Dendritic cell treated with granulocyte-macrophage colony-stimulating factor and Interleukin-4, amounts not matched to agents 40 ng/mL and 50 ng/mL, for 4 days (primary cell): ENCODE measurements around the gene FOXJ1.

Experiments
- H3K27ac Mint-ChIP-seq: one replicate; pipeline ENCODE4 v1.8.0; 2022; ENCODE audit warnings: mild to moderate bottlenecking, mixed read lengths
- H3K27me3 Mint-ChIP-seq: one replicate; pipeline ENCODE4 v1.8.0; 2022; ENCODE audit warnings: mild to moderate bottlenecking, mixed read lengths
- H3K36me3 Mint-ChIP-seq: one replicate; pipeline ENCODE4 v1.8.0; 2022; ENCODE audit warnings: low read depth, mixed read lengths
- H3K4me1 Mint-ChIP-seq: one replicate; pipeline ENCODE4 v1.8.0; 2022; ENCODE audit warnings: low read depth, mixed read lengths
- H3K4me3 Mint-ChIP-seq: one replicate; pipeline ENCODE4 v1.8.0; 2022; ENCODE audit warnings: mild to moderate bottlenecking, moderate library complexity, mixed read lengths
- H3K9me3 Mint-ChIP-seq: one replicate; pipeline ENCODE4 v1.8.0; 2022; ENCODE audit warnings: mixed read lengths
- intact Hi-C: fragments of 100-400 bp; cut with micrococcal nuclease; formaldehyde crosslinking; loops from one replicate; pipeline ENCODE4 v1.15.0; 2022

The FOXJ1 gene

DNA sequence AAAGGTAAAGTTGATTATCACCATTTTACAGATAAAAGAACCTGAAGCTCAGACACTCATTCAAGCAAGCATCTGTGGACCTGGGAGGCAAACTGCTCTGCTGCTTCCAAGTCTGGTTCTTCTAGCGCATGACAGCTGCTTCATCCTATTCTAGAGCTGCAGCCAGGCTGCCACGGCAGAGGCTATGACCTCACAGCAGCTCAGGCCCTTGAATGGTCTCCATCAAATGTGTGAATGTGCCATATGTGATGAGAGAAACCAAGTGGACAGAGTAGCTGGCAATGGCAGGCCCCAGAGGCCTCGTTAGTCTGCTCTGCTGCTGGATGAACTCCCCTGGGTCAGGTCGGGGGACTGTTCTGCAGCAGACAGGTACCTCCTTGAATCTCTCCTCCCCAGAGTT lies 30.7 kb upstream of the FOXJ1 start:
- intact Hi-C loops: no loop called here
- Mint-ChIP-seq H3K36me3 (no peaks in the 10 kb centered on the region), H3K4me1 (peaks cover 11% of the 10 kb centered on the region), H3K27ac (no peak overlapping the region), H3K9me3 (no peaks in the 10 kb centered on the region), H3K4me3 (no peak overlapping the region), H3K27me3 (peaks cover 5% of the 10 kb centered on the region)

DNA sequence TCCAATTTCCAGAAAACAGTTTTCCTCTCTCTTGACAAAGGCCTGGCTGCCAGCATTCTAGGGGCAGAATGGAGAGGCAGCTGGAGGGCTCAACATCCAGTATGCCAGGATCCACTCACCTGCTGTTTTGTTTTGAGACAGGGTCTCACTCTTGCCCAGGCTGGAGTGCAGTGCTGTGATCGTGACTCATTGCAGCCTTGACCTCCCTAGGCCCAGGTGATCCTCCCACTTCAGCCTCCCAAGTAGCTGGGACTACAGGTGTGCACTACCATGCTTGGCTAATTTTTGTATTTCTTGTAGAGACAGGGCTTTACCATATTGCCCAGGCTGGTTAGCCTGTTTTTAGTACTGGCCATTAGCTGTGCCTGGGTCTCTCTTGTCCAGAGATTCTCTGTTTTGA lies 29.1 kb upstream of the FOXJ1 start:
- Mint-ChIP-seq H3K27ac (no peak overlapping the region), H3K36me3 (no peaks in the 10 kb centered on the region), H3K27me3 (peaks cover 5% of the 10 kb centered on the region), H3K4me3 (no peak overlapping the region), H3K9me3 (no peaks in the 10 kb centered on the region), H3K4me1 (peaks cover 11% of the 10 kb centered on the region)
- intact Hi-C loops: no loop called here

DNA sequence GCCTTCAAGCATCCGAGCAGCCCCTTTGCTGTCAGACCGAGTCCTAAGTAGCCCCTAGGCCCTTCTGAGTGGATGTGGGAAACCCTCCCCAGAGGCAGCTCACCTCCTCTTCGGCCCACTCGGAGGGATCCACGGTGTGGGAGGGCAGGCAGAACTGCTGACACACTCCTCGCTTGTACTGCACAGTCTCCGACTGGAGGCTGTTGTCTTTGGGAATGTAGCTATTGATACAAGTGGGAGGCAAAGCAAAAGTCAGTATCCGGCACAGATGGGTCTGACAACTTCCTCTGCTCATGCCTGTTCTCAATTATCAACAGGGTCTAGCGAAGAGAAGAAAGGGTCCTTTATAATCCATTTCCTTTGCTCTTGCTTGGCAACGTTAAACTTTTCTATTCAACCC lies 25.9 kb upstream of the FOXJ1 start:
- Mint-ChIP-seq H3K9me3 (no peaks in the 10 kb centered on the region), H3K4me3 (no peak overlapping the region), H3K27ac (no peak overlapping the region), H3K27me3 (peaks cover 5% of the 10 kb centered on the region), H3K4me1 (peaks cover 11% of the 10 kb centered on the region), H3K36me3 (no peaks in the 10 kb centered on the region)
- intact Hi-C loops: no loop called here

DNA sequence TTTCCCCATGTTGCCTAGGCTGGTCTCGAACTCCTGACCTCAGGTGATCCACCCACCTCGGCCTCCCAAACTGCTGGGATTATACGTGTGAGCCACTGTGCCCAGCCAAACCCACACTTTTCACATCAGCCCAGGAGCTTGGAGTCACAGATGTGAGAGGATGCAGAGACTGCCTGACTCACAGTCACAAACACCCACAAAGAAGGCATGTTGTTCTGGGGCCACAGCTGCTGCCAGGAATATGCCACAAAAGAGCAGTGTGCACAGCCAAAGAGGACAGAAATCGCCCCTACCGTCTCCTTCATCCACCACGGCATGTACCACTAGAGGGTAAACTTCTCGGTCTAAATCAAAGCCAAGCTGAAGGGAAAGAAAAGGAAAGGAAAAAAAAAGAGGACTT lies 25.1 kb upstream of the FOXJ1 start:
- H3K4me3 Mint-ChIP-seq: no peak overlapping the region
- H3K36me3 Mint-ChIP-seq: no peaks in the 10 kb centered on the region
- H3K27ac Mint-ChIP-seq: no peak overlapping the region
- H3K27me3 Mint-ChIP-seq: peaks cover 5% of the 10 kb centered on the region
- no peaks in the 10 kb centered on the region for H3K9me3 Mint-ChIP-seq
- peaks cover 11% of the 10 kb centered on the region for H3K4me1 Mint-ChIP-seq
- intact Hi-C loops: no loop called here

DNA sequence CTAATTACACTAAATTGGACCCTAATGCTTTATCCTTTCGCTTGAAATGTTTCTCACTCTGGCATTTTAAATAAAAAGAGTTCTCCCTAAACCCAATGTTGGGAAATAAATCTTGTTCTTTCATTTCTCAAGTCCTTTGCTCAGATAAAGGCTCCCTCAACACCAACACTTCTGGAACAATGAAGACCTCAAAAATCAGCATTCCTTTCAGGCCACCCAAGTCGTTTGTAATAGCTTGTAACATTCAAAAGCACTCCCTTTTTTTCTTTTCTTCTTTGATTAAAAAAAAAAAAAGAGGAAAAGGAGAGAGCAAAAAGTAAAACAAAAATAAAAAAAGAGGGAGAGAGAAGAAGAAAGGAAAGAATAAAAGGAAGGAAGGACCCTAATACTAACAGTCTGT lies 23.3 kb upstream of the FOXJ1 start:
- Mint-ChIP-seq H3K36me3 (no peaks in the 10 kb centered on the region), H3K9me3 (no peaks in the 10 kb centered on the region), H3K27me3 (peaks cover 5% of the 10 kb centered on the region), H3K27ac (no peak overlapping the region), H3K4me1 (peaks cover 11% of the 10 kb centered on the region), H3K4me3 (no peak overlapping the region)
- intact Hi-C loops: no loop called here

DNA sequence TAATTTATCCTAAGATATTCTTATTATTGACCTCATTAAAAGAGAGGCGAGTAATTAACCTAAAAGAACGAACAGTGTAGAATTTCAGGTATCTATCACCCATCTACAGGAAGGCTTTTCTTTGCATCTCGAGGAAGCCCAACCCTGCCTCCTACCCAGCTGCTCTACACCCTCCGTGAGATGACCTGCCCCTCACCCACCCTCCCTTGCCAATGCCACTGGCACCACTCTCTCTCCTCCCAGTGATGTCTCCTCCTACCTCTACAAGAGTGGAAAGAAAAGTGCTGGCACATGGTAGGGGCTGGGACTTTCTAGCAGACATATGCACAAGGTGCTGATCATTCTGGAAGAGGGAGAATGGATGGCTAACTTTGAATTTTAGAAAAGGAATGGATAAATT lies 22.9 kb upstream of the FOXJ1 start:
- H3K4me1 Mint-ChIP-seq: peaks cover 8% of the 10 kb centered on the region
- no peaks in the 10 kb centered on the region for H3K36me3 Mint-ChIP-seq
- intact Hi-C loops: no loop called here
- no peak overlapping the region for H3K4me3 Mint-ChIP-seq
- H3K9me3 Mint-ChIP-seq: no peaks in the 10 kb centered on the region
- H3K27ac Mint-ChIP-seq: no peak overlapping the region
- peaks cover 5% of the 10 kb centered on the region for H3K27me3 Mint-ChIP-seq

DNA sequence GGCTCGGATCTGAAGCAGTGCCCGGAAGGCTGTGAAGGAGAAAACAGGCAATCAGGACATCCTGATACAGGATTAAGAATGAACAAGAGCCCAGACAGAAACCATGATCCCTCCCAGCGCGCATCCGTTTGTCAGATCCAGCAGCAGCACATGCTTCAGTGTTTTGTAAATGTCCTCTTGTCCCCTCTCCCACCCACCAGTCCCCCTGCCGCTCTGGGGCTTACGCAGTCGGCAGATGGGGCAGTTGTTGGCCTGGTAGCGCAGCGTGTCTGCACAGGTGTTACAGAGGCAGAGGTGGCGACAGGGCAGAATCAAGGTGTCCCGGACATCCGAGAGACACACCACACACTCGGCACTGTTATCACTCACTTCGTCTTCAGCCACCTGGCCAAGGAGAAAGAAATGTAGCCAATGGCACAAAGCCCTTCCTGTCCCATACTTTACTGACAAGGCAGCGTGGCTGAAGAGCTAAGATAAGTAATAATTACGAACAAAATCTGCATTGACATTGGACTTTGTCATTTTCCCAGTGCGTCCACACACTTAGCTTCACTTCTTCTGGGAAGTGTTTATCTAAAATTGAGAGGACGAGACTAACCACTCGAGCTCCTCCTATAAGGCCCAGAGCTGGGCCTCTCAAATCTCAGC lies 20.7 kb upstream of the FOXJ1 start:
- Mint-ChIP-seq H3K4me3 (no peak overlapping the region), H3K4me1 (no peaks in the 10 kb centered on the region), H3K27ac (no peak overlapping the region), H3K36me3 (no peaks in the 10 kb centered on the region), H3K9me3 (no peaks in the 10 kb centered on the region), H3K27me3 (peaks cover 9% of the 10 kb centered on the region)
- intact Hi-C loops: no loop called here

DNA sequence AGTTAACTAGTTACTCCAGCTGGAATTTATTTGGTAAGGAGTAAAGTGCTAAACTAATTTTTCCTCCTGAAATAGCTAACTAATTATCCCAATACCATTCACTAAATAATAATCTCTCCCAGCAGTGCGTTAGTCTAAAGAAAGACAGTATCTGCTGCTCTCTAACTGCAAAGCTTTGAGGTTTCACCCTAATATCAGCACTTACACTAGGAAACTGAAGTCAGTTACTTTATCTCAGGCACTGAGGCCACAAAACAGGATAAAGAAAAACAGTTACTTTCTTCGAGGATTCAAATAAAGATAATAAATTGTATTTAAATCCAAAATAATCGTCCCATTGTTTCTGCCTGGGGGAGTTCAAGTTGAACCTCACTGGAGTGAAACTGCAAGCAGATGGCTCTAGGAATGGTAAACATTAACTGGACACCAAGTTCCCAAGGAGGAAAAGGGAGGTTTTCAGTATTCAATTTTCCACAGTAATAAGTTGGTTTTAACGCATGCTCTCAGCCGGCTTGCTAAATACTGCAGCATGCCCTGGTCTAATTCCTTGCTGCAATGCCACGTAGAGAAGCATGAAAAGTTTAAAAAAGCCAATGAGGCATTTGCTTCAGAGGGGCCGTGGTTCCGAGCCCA lies 20.0 kb upstream of the FOXJ1 start:
- H3K4me3 Mint-ChIP-seq: no peak overlapping the region
- no peaks in the 10 kb centered on the region for H3K9me3 Mint-ChIP-seq
- H3K27ac Mint-ChIP-seq: no peak overlapping the region
- no peaks in the 10 kb centered on the region for H3K4me1 Mint-ChIP-seq
- H3K27me3 Mint-ChIP-seq: peaks cover 11% of the 10 kb centered on the region
- no peaks in the 10 kb centered on the region for H3K36me3 Mint-ChIP-seq
- intact Hi-C loops: no loop called here

DNA sequence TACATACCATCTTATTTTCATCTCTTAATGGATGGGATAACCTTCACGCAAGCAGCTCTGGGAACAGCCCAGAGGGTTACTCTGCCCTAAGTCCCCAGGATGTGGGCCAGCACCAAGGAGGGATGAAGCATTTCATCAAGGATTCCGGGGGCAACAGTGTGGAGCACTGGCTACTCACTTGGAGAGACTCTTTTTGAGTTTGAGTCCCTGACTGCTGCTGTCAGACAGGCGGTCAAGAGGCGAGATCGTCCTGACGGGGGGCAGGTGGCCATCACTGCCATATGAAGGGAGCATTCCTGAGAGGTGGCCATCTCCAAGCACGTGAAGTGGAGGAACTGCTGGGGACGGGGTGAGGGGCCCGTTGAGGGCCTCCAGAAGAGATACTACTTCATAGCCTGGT lies 18.1 kb upstream of the FOXJ1 start:
- H3K27ac Mint-ChIP-seq: no peak overlapping the region

DNA sequence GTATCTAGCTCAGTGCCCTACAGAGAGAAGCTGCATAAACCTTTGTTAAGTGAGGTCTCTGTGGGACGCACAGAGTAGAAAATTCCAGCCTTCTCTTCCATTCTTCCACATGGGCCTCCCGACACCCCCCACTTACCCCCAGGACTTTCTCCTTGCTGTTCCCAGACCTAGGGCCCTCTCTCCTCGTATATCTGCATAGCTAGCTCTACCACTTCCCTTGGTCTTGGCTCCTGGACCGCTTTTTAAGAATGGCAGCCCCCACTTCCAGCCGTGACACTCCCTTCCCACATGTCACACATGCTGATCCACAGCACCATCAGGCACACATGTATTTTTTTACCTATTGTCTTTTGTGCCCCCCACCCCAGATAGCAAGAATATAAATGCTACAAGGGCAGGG lies 16.7 kb upstream of the FOXJ1 start:
- H3K9me3 Mint-ChIP-seq: no peaks in the 10 kb centered on the region
- intact Hi-C loops: no loop called here
- H3K4me3 Mint-ChIP-seq: no peak overlapping the region
- no peaks in the 10 kb centered on the region for H3K36me3 Mint-ChIP-seq
- H3K4me1 Mint-ChIP-seq: no peaks in the 10 kb centered on the region
- H3K27ac Mint-ChIP-seq: no peak overlapping the region
- H3K27me3 Mint-ChIP-seq: peaks cover 14% of the 10 kb centered on the region

More for the DNA sequence above, 18.1 kb upstream of the FOXJ1 start:
- Mint-ChIP-seq H3K9me3 (no peaks in the 10 kb centered on the region), H3K4me3 (no peak overlapping the region), H3K36me3 (no peaks in the 10 kb centered on the region), H3K27me3 (peaks cover 14% of the 10 kb centered on the region), H3K4me1 (no peaks in the 10 kb centered on the region)
- intact Hi-C loops: no loop called here

DNA sequence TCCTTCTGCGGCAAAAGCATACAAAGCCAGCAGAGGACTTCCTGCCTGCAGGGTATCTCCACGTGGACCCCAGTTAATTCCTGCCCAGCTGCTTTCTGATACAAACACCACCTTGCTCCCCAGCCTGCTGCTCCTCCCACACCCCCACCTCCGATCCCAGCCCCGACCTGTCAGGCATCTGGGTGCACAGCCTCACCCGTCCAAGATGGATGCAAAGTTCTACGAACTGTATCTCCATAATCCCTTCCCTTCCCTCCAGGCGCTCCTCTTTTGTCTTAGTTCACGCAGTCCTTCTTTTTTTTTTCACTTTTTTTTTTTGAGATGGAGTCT lies 15.6 kb upstream of the FOXJ1 start:
- H3K4me1 Mint-ChIP-seq: no peaks in the 10 kb centered on the region
- H3K36me3 Mint-ChIP-seq: no peaks in the 10 kb centered on the region
- H3K27ac Mint-ChIP-seq: no peak overlapping the region
- H3K4me3 Mint-ChIP-seq: no peak overlapping the region
- H3K27me3 Mint-ChIP-seq: peaks cover 14% of the 10 kb centered on the region
- H3K9me3 Mint-ChIP-seq: no peaks in the 10 kb centered on the region
- intact Hi-C loops: no loop called here

DNA sequence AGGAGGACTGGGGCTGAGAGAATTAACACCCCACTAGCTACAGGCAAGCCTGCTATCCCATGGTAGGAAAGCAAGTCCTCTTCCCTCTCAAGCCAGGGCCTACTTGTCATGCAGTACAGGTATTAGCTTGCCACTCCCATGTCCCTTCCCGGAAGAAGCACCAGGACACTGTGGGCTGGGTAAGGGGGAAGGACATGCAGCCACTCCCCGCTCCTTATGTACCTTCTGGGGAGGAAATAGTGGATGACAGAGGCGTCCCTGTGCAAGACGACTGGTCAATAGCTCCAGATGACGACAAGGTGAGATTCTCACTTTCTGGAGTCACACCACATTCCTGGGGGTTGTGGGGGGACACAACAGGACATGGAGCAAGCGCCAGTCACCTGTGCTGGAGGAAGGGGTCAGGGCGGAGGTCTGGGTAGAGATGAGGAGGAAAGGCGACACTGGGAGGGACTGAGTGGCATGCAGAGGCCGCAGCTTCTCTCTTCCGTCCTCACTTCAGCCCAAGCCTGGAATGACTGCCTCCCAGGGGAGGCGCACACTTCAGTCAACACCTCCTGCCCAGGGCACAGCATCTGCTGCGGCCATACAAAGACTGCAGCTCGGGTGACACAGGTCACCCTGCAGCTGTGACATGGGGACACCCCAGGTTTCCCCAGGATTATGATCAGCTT lies 15.1 kb upstream of the FOXJ1 start:
- Mint-ChIP-seq H3K27me3 (peaks cover 14% of the 10 kb centered on the region), H3K4me1 (no peaks in the 10 kb centered on the region), H3K27ac (no peak overlapping the region), H3K36me3 (no peaks in the 10 kb centered on the region), H3K9me3 (no peaks in the 10 kb centered on the region), H3K4me3 (no peak overlapping the region)
- intact Hi-C loops: no loop called here

DNA sequence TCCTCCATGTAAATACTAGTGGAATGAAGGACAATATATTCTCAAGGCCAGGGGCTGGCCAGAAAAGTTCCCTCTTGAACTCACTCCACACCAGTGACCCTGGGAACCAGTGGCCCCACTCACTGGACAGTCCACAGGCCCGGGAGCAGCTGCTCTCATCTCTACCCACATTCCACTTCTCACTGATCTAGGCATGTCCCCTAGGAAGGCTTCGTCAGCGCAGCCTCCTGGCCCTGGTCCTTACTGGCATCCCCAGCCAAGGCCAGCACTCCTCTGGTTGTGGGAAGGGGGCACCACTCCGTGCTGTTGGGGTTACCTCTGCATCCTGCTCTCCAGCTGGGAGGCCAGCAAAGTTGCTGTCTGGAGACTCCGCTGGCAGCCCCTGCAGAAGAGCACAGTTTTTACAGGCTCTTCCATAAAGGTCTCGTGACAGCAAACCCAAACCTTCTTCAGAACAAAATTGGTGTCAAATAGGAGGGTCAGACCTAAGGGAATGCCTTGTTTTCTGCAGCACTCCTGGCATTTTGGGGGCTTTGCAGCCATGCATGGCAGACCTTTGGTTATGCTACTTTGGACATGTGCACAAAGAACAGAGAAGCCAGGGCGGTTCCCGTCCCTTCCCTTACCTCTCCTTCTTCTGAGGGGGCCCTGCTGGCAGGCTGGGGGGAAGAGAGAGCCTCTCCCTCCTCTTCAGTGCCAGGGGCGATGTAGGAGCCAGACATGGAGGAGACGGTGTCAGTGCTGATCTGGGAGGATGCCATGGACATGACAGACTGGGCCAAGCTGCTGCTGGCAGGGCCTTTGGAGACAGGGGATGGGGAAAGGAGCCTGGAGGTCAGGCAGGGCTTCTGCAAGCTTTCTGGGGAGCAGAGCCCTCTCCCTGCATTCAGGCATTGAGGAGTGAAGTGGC lies 14.1 kb upstream of the FOXJ1 start:
- no peaks in the 10 kb centered on the region for H3K4me1 Mint-ChIP-seq
- H3K27me3 Mint-ChIP-seq: peaks cover 14% of the 10 kb centered on the region
- no peak overlapping the region for H3K4me3 Mint-ChIP-seq
- intact Hi-C loops: no loop called here
- no peaks in the 10 kb centered on the region for H3K36me3 Mint-ChIP-seq
- no peak overlapping the region for H3K27ac Mint-ChIP-seq
- H3K9me3 Mint-ChIP-seq: no peaks in the 10 kb centered on the region

DNA sequence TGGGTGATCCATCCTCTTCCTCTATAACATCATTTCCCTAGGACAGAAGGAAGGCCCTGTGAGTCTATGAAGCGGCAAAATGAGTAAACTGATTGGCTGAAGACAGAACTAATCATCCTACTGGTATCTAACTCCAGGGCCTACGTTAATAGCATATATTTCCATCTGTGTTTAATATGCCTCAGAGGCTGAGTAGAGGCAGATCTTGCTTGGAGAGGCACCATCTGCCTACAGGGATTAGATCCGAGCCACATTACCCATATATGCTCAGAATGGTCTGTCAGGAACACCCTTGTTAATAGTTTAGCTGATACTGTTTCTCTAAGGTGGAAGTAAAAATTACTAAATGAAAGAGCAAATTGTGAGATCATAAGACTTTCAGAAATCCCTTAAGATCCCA lies 13.2 kb upstream of the FOXJ1 start:
- Mint-ChIP-seq H3K27ac (no peak overlapping the region), H3K4me3 (no peak overlapping the region), H3K4me1 (no peaks in the 10 kb centered on the region), H3K9me3 (no peaks in the 10 kb centered on the region), H3K27me3 (peaks cover 14% of the 10 kb centered on the region), H3K36me3 (no peaks in the 10 kb centered on the region)
- intact Hi-C loops: no loop called here
